ENCODE data around the gene TARS1. TPM values are rescaled to one million over a fixed set of nuclear protein-coding genes. Genes with fewer than 3 reads are reported as not detected.

Gene TARS1
- 122 and 127 TPM in 2 replicates for polyA plus RNA-seq

DNA sequence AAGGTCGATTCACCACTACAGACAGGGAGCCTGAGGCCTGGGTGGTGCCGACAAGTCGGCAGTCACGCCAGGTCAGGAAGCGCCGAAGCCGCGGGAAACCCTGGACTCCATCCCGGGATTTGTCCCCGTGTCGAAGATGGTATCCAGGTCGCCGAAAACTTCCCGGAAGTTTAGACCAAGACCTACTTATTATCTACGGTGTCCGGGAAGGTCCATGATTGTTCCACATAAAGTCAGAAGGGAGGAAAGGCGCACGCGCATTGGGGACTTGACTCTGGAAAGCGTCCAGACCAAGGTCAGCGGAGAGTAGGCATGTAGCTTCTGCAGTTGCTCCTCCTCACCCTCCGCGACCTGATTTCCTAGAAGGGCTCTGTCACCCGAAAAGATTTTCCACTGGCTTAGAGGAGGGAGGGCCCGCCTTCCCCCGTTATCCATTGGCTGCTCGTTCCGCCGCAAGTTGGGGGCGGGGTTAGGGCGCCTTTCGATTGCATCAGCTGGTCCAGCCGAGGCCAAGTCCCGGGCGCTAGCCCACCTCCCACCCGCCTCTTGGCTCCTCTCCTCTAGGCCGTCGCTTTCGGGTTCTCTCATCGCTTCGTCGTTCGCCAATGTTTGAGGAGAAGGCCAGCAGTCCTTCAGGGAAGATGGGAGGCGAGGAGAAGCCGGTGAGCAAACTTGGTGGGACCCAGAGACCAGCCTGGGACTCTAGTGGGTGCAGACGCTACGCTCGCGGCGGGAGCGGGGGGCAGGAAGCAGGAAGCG, at the start of gene TARS1:
Gene TARS1, plus strand, starts transcription at position 484 of the 759 bp plus-strand sequence. Its CDS starts 122 bp downstream, at position 606.

